Chondrocyte (in vitro differentiated cells): ENCODE measurements around the gene FSD2. TPM values are rescaled to one million over a fixed set of nuclear protein-coding genes. Genes with fewer than 3 reads are reported as not detected.
A peak's percentile ranks its signal among the peaks of the same experiment; 100 is the strongest.
"Not testable (repeated sequence)": the region's sequence is repeated elsewhere in the genome, so short reads cannot be mapped to it uniquely, and the experiment has no call there.

ENCODE experiments used
- DNase-seq: peaks from one replicate; pipeline ENCODE4 v3.0.0; 2021; ENCODE audit warnings: mixed read lengths, low spot score
- H3K27ac Mint-ChIP-seq: one replicate; pipeline ENCODE4 v1.8.0; 2021; ENCODE audit warnings: mild to moderate bottlenecking, moderate library complexity, mixed read lengths; ENCODE audit not compliant: unreplicated experiment
- H3K27me3 Mint-ChIP-seq: 2 replicates; pipeline ENCODE4 v1.8.0; 2021; ENCODE audit warnings: low read depth, mixed read lengths
- H3K36me3 Mint-ChIP-seq: 2 replicates; pipeline ENCODE4 v1.8.0; 2021; ENCODE audit warnings: low read depth, mixed read lengths
- H3K4me1 Mint-ChIP-seq: 2 replicates; pipeline ENCODE4 v1.8.0; 2021; ENCODE audit warnings: low read depth, mild to moderate bottlenecking, mixed read lengths
- H3K4me3 Mint-ChIP-seq: one replicate; pipeline ENCODE4 v1.8.0; 2021; ENCODE audit warnings: mild to moderate bottlenecking, moderate library complexity, mixed read lengths; ENCODE audit not compliant: unreplicated experiment
- H3K9me3 Mint-ChIP-seq: 2 replicates; pipeline ENCODE4 v1.8.0; 2021; ENCODE audit warnings: low read depth, mixed read lengths
- CTCF ChIP-seq: fragments of 200-600 bp; sonication (generic); IDR thresholded peaks from 2 replicates; pipeline ENCODE4 v1.5.0; 2021; ENCODE audit warnings: antibody characterized with exemption, mild to moderate bottlenecking, moderate library complexity
- total RNA-seq: library from RNA; stranded (reverse); gene quantifications from 3 replicates; pipeline ENCODE4 v1.2.1, GENCODE V29; 2021

The FSD2 gene
- total RNA-seq, 1 donor from 2014 or later = not detected

GRCh38 chr15:82712036-82712435 lies 93.8 kb downstream of the FSD2 start:
- no peak for TF ChIP-seq CTCF
- Mint-ChIP-seq H3K36me3 (peaks cover 2% of the 10 kb centered on the region), H3K27ac (no peak overlapping the region), H3K9me3 (peaks cover 6% of the 10 kb centered on the region), H3K27me3 (peaks cover 14% of the 10 kb centered on the region), H3K4me1 (peaks cover 3% of the 10 kb centered on the region), H3K4me3 (no peak overlapping the region)
- no peak for DNase-seq

- peaks cover 11% of the 10 kb centered on the region for H3K27me3 Mint-ChIP-seq
- no peak overlapping the region for H3K27ac Mint-ChIP-seq
- no peaks in the 10 kb centered on the region for H3K9me3 Mint-ChIP-seq
- peaks cover 3% of the 10 kb centered on the region for H3K4me1 Mint-ChIP-seq
- H3K36me3 Mint-ChIP-seq = no peaks in the 10 kb centered on the region
- peak overlapping the region; percentile 43 for H3K4me3 Mint-ChIP-seq
- no peak for DNase-seq
- no peak for TF ChIP-seq CTCF
These were observed 94.9 kb downstream of the FSD2 start for GRCh38 chr15:82710926-82711490.

GRCh38 chr15:82710208-82710555 lies 95.7 kb downstream of the FSD2 start:
- TF ChIP-seq CTCF = no peak
- no peak overlapping the region for H3K27ac Mint-ChIP-seq
- peaks cover 3% of the 10 kb centered on the region for H3K4me1 Mint-ChIP-seq
- peaks cover 11% of the 10 kb centered on the region for H3K27me3 Mint-ChIP-seq
- no peaks in the 10 kb centered on the region for H3K36me3 Mint-ChIP-seq
- peak overlapping the region; percentile 72 for H3K4me3 Mint-ChIP-seq
- no peaks in the 10 kb centered on the region for H3K9me3 Mint-ChIP-seq
- DNase-seq = no peak

- H3K4me3 Mint-ChIP-seq = peak within 1 kb of the TSS; percentile 72
- H3K27ac Mint-ChIP-seq = no peak within 1 kb of the TSS
- DNase-seq = no peak
- peak; percentile 20 for TF ChIP-seq CTCF
- peaks cover 10% of the 10 kb centered on the region for H3K27me3 Mint-ChIP-seq
- H3K4me1 Mint-ChIP-seq = peaks cover 3% of the 10 kb centered on the region
- no peaks in the 10 kb centered on the region for H3K36me3 Mint-ChIP-seq
- no peaks in the 10 kb centered on the region for H3K9me3 Mint-ChIP-seq
These were observed 96.3 kb downstream of the FSD2 start, which contains the start of gene AP3B2 for GRCh38 chr15:82709421-82710207. Gene AP3B2 (minus strand): TSS chr15:82709875. CDS start chr15:82709706, 169 bp downstream.

- H3K9me3 Mint-ChIP-seq = no peaks in the 10 kb centered on the region
- H3K4me3 Mint-ChIP-seq = no peak overlapping the region
- peaks cover 3% of the 10 kb centered on the region for H3K4me1 Mint-ChIP-seq
- no peak for DNase-seq
- H3K27ac Mint-ChIP-seq = no peak overlapping the region
- H3K36me3 Mint-ChIP-seq = no peaks in the 10 kb centered on the region
- H3K27me3 Mint-ChIP-seq = peaks cover 10% of the 10 kb centered on the region
- TF ChIP-seq CTCF = no peak
These were observed 96.8 kb downstream of the FSD2 start for GRCh38 chr15:82709081-82709420.

- H3K36me3 Mint-ChIP-seq, H3K4me1 Mint-ChIP-seq, H3K27ac Mint-ChIP-seq, H3K4me3 Mint-ChIP-seq, DNase-seq, H3K27me3 Mint-ChIP-seq, H3K9me3 Mint-ChIP-seq: not testable (repeated sequence)
These were observed 100.0 kb downstream of the FSD2 start for GRCh38 chr15:82705856-82706255.
